ENCODE results near the gene RTKN2. TPM values are rescaled to one million over a fixed set of nuclear protein-coding genes. Genes with fewer than 3 reads are reported as not detected.

The RTKN2 gene
- total RNA-seq, 1 donor from 2014 or later = 2.9 TPM

GRCh38 chr10:62234077-62234605 lies 34.5 kb downstream of the RTKN2 start:
- Mint-ChIP-seq H3K36me3 (ENCODE audit: low read depth) (peaks cover 4% of the 10 kb centered on the region), H3K27ac (peak overlapping the region; percentile 72), H3K4me3 (ENCODE audit: low read depth) (peak overlapping the region; percentile 53), H3K9me3 (no peaks in the 10 kb centered on the region), H3K27me3 (ENCODE audit: low read depth) (no peaks in the 10 kb centered on the region), H3K4me1 (ENCODE audit: low read depth) (peaks cover 28% of the 10 kb centered on the region)
- intact Hi-C loops (cut with micrococcal nuclease) = no loop called here
- no peak for DNase-seq (ENCODE audit: low spot score)

- no peaks in the 10 kb centered on the region for H3K27me3 Mint-ChIP-seq (ENCODE audit: low read depth)
Observed at GRCh38 chr10:62233356-62234076, 35.1 kb downstream of the RTKN2 start.

DNA sequence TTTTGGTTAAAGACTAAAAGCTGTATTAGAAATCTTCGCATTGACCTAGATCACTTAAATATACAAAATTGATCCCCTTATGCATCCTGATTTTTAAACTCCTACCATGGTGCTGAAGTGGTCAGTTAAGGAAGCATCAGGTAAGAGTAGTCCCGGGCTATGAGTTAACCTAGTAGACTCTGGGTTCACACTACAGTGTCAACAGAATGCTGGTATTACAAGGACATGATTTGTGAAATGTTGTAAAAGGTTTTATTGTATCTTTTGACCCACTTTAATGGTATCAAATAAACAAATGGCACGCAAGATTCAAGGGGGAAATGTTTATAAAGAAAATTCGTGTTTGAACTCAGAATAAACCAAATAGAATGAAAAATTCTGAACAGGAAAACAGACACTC lies 36.8 kb downstream of the RTKN2 start:
- Mint-ChIP-seq H3K4me3 (ENCODE audit: low read depth) (no peak overlapping the region), H3K36me3 (ENCODE audit: low read depth) (no peaks in the 10 kb centered on the region), H3K9me3 (no peaks in the 10 kb centered on the region), H3K27me3 (ENCODE audit: low read depth) (no peaks in the 10 kb centered on the region), H3K27ac (no peak overlapping the region), H3K4me1 (ENCODE audit: low read depth) (peaks cover 22% of the 10 kb centered on the region)
- intact Hi-C loops (cut with micrococcal nuclease) = no loop called here
- DNase-seq (ENCODE audit: low spot score) = no peak

More at GRCh38 chr10:62233356-62234076, 35.1 kb downstream of the RTKN2 start:
- intact Hi-C loops (cut with micrococcal nuclease) = no loop called here
- no peaks in the 10 kb centered on the region for H3K36me3 Mint-ChIP-seq (ENCODE audit: low read depth)
- H3K9me3 Mint-ChIP-seq = no peaks in the 10 kb centered on the region
- no peak for DNase-seq (ENCODE audit: low spot score)
- H3K27ac Mint-ChIP-seq = peak overlapping the region; percentile 72
- H3K4me1 Mint-ChIP-seq (ENCODE audit: low read depth) = peaks cover 25% of the 10 kb centered on the region
- H3K4me3 Mint-ChIP-seq (ENCODE audit: low read depth) = peak overlapping the region; percentile 53

GRCh38 chr10:62231371-62231770 lies 37.3 kb downstream of the RTKN2 start:
- H3K27ac Mint-ChIP-seq = no peak overlapping the region
- no peaks in the 10 kb centered on the region for H3K27me3 Mint-ChIP-seq (ENCODE audit: low read depth)
- H3K4me1 Mint-ChIP-seq (ENCODE audit: low read depth) = peaks cover 19% of the 10 kb centered on the region
- intact Hi-C loops (cut with micrococcal nuclease) = no loop called here
- H3K9me3 Mint-ChIP-seq = no peaks in the 10 kb centered on the region
- no peak overlapping the region for H3K4me3 Mint-ChIP-seq (ENCODE audit: low read depth)
- no peak for DNase-seq (ENCODE audit: low spot score)
- H3K36me3 Mint-ChIP-seq (ENCODE audit: low read depth) = no peaks in the 10 kb centered on the region

DNA sequence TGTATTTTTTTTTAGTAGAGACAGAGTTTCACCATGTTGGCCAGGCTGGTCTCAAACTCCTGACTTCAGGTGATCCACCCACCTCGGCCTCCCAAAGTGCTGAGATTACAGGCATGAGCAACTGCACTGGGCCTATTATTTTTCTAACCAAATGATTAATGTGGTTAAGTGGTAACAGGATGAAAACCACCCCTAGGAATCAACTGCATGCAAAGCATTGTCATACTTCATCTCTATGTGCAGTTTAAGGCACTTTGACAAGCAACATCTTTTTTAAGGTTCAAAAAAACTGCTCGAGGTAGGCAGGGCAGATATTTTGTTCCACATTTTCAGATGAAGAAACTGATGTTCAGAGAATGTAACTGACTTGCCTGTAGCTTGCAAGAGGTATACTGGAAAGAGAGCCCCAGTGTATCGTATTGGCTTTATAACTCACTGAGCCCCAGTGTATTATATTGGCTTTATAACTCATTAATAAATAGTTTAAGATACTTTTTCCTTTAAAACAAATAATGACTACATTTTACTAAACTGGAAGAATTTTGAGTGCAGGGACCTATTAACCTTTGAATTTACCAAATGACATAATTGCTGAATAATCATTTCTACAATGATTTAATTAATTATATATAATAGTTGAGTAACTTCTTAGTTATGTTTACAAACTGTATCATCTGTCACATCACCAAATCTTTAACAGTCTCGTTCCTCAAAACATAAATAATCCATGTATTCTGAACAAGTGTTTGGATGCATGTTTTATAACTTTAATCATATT lies 38.1 kb downstream of the RTKN2 start:
- H3K4me3 Mint-ChIP-seq (ENCODE audit: low read depth) = no peak overlapping the region
- H3K27ac Mint-ChIP-seq = no peak overlapping the region
- no peaks in the 10 kb centered on the region for H3K36me3 Mint-ChIP-seq (ENCODE audit: low read depth)
- no peaks in the 10 kb centered on the region for H3K9me3 Mint-ChIP-seq
- no peaks in the 10 kb centered on the region for H3K27me3 Mint-ChIP-seq (ENCODE audit: low read depth)
- DNase-seq (ENCODE audit: low spot score) = no peak
- intact Hi-C loops (cut with micrococcal nuclease) = no loop called here
- peaks cover 15% of the 10 kb centered on the region for H3K4me1 Mint-ChIP-seq (ENCODE audit: low read depth)

GRCh38 chr10:62225362-62225761 lies 43.3 kb downstream of the RTKN2 start:
- intact Hi-C loops (cut with micrococcal nuclease) = loop anchor here (1.0 to 5.0 kb wide), 6 partner anchors 18 to 282 kb away; no protein-coding TSS in a partner anchor

DNA sequence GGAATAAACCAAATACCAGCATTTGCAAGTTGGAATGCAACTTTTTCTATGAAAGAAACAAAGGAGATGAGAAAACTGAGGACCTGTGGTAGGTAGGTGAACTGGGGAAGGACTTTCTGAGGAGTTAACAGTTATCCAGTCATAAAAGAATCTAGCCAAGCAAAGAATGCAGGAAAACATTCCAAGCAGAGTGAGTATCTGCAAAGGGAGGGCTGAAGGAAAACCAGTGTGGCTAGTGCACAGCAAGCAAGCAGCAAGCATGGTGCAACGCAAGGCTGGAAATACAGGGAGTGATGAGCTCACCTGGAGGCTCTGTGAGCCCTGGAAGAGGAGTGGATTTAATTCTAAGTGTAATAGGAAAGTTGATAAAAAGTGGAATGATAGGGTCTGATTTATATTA lies 44.0 kb downstream of the RTKN2 start:
- Mint-ChIP-seq H3K9me3 (no peaks in the 10 kb centered on the region), H3K27me3 (ENCODE audit: low read depth) (no peaks in the 10 kb centered on the region), H3K27ac (no peak overlapping the region), H3K4me3 (ENCODE audit: low read depth) (no peak overlapping the region), H3K4me1 (ENCODE audit: low read depth) (peaks cover 9% of the 10 kb centered on the region), H3K36me3 (ENCODE audit: low read depth) (peaks cover 20% of the 10 kb centered on the region)
- no peak for DNase-seq (ENCODE audit: low spot score)
- intact Hi-C loops (cut with micrococcal nuclease) = loop anchor here (1.0 to 5.0 kb wide), 6 partner anchors 19 to 281 kb away; no protein-coding TSS in a partner anchor

More at GRCh38 chr10:62225362-62225761, 43.3 kb downstream of the RTKN2 start:
- Mint-ChIP-seq H3K4me3 (ENCODE audit: low read depth) (no peak overlapping the region), H3K36me3 (ENCODE audit: low read depth) (peaks cover 20% of the 10 kb centered on the region), H3K27me3 (ENCODE audit: low read depth) (no peaks in the 10 kb centered on the region), H3K27ac (peak overlapping the region; percentile 10), H3K9me3 (no peaks in the 10 kb centered on the region), H3K4me1 (ENCODE audit: low read depth) (peaks cover 9% of the 10 kb centered on the region)
- no peak for DNase-seq (ENCODE audit: low spot score)

- H3K9me3 Mint-ChIP-seq = no peaks in the 10 kb centered on the region
- DNase-seq (ENCODE audit: low spot score) = no peak
- H3K4me3 Mint-ChIP-seq (ENCODE audit: low read depth) = no peak overlapping the region
- intact Hi-C loops (cut with micrococcal nuclease) = no loop called here
- peaks cover 7% of the 10 kb centered on the region for H3K36me3 Mint-ChIP-seq (ENCODE audit: low read depth)
- no peaks in the 10 kb centered on the region for H3K27me3 Mint-ChIP-seq (ENCODE audit: low read depth)
- peaks cover 1% of the 10 kb centered on the region for H3K4me1 Mint-ChIP-seq (ENCODE audit: low read depth)
- no peak overlapping the region for H3K27ac Mint-ChIP-seq
Observed at GRCh38 chr10:62217683-62218082, 51.0 kb downstream of the RTKN2 start.

DNA sequence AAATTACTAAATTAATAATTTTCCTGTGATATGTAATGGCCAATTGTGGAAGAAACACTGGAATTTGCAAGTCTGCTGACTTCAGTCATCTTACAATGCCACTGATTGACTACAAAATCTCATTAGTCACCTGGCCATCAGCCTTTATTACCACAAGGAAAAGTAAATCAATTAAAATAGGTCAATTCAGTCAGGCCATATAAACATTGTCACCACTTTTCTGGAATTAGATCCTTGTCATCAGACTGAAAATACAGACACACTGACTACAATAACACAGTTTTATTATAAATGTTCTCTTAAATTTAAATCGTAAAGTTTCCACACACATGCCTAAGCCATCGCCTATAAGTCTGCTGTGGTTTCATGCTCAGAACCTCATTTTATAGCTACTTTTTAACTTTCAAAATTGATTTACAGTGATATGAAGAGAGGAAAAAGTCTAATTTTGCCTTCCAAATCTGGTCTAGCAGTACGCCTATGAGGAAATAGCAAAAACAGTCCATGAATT lies 54.2 kb downstream of the RTKN2 start:
- no peak overlapping the region for H3K4me3 Mint-ChIP-seq (ENCODE audit: low read depth)

GRCh38 chr10:62205750-62206399 lies 62.8 kb downstream of the RTKN2 start:
- no peak overlapping the region for H3K27ac Mint-ChIP-seq
- peaks cover 16% of the 10 kb centered on the region for H3K36me3 Mint-ChIP-seq (ENCODE audit: low read depth)
- no peak for DNase-seq (ENCODE audit: low spot score)
- H3K4me1 Mint-ChIP-seq (ENCODE audit: low read depth) = peaks cover 13% of the 10 kb centered on the region
- no peaks in the 10 kb centered on the region for H3K27me3 Mint-ChIP-seq (ENCODE audit: low read depth)
- no peak overlapping the region for H3K4me3 Mint-ChIP-seq (ENCODE audit: low read depth)
- intact Hi-C loops (cut with micrococcal nuclease) = no loop called here
- no peaks in the 10 kb centered on the region for H3K9me3 Mint-ChIP-seq

More for the DNA sequence above, 54.2 kb downstream of the RTKN2 start:
- DNase-seq (ENCODE audit: low spot score) = no peak
- Mint-ChIP-seq H3K4me1 (ENCODE audit: low read depth) (no peaks in the 10 kb centered on the region), H3K27me3 (ENCODE audit: low read depth) (no peaks in the 10 kb centered on the region), H3K36me3 (ENCODE audit: low read depth) (peaks cover 7% of the 10 kb centered on the region), H3K27ac (no peak overlapping the region), H3K9me3 (no peaks in the 10 kb centered on the region)
- intact Hi-C loops (cut with micrococcal nuclease) = no loop called here

DNA sequence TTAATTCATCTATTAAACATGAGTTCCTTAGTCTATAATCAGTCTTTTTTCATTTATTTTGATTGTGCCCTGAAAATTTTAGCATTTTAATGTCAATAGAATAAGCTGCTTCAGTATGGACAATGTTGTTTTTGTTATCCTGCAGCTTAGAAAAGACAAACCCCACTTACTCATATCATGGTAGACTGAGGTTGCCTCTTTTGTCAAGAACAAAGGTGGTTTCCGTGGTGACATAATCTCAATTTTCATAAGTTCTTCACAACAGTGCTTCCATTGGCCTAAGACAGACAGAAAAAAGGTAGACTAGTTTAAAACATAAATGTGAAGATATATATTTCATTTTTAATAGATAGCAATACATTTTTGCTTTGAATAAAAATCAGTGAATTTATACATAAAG lies 69.1 kb downstream of the RTKN2 start:
- no peaks in the 10 kb centered on the region for H3K9me3 Mint-ChIP-seq
- intact Hi-C loops (cut with micrococcal nuclease) = loop anchor here (1.0 to 2.0 kb wide), 2 partner anchors 13 to 25 kb away; no protein-coding TSS in a partner anchor
- no peak overlapping the region for H3K4me3 Mint-ChIP-seq (ENCODE audit: low read depth)
- DNase-seq (ENCODE audit: low spot score) = no peak
- H3K27ac Mint-ChIP-seq = peak overlapping the region; percentile 14
- peaks cover 18% of the 10 kb centered on the region for H3K36me3 Mint-ChIP-seq (ENCODE audit: low read depth)
- H3K4me1 Mint-ChIP-seq (ENCODE audit: low read depth) = peaks cover 26% of the 10 kb centered on the region
- H3K27me3 Mint-ChIP-seq (ENCODE audit: low read depth) = no peaks in the 10 kb centered on the region

GRCh38 chr10:62196528-62196927 lies 72.1 kb downstream of the RTKN2 start:
- Mint-ChIP-seq H3K36me3 (ENCODE audit: low read depth) (peaks cover 11% of the 10 kb centered on the region), H3K27me3 (ENCODE audit: low read depth) (no peaks in the 10 kb centered on the region), H3K27ac (no peak overlapping the region), H3K4me3 (ENCODE audit: low read depth) (no peak overlapping the region), H3K9me3 (no peaks in the 10 kb centered on the region), H3K4me1 (ENCODE audit: low read depth) (peaks cover 22% of the 10 kb centered on the region)
- intact Hi-C loops (cut with micrococcal nuclease) = no loop called here
- no peak for DNase-seq (ENCODE audit: low spot score)

Data from activated T-helper 2 cell treated with anti-CD3 and anti-CD28 coated beads, Interferon-gamma antibody, Interleukin-2, Interleukin-4, amounts not matched to agents 10 μg/mL and 5 μg/mL and 100 μg/mL, durations not matched to agents 14 hours and 24 hours and 36 hours (primary cell).